Measurements from ENCODE around the gene ITGB8. TPM values are rescaled to one million over a fixed set of nuclear protein-coding genes. Genes with fewer than 3 reads are reported as not detected.

The ITGB8 gene
- total RNA-seq, 1 experiment from 2014 or later: 1.9 TPM

DNA sequence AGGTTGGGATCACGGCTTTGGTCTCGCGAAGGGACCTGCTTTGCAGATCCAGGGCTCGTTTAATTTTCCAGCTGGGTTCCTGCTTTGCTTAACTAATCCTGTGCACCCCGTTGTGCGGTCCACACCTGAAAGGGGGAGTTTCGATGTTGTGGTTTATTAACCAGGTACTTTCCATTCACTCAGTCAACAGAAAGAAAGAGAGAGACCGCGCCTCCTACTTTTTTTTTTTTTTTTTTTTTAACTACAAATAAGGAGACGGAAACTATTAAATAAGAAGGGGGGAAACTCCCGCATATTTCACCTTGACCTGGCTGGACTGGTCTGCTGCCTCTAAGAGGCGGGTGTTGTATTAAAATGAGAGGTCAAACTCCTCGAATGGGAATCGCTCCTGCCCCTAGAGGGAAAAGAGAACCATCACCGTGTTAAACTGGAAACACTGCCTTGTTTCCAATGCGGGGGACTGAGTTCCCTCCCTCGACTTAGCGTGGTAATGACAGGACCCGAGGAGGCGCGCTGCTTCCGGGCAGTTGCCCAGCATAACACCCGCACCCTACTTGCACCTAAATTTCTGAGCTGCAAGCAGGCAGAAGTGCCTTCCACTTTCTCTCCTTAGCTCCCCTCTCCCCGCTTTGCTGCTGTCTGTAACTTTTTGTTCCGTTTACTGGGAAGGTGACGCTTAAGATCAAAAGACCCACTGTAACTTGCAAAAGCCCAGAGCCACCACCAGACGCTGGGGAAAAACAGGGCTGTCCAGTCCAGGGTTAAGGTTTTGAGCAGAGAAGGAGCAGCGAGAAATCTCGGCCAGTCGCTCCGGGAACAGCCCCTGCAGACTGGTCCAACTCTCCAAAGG, 1.1 kb upstream of the ITGB8 start (continued):
- no peak for TF ChIP-seq NFE2L1 (CRISPR knock-in tag; IDR thresholded peaks at IDR 0.05)
- no peak for TF ChIP-seq CREB1 (CRISPR knock-in tag; IDR thresholded peaks at IDR 0.05)
- 0 out of 2 replicates have a peak, but pooled peaks have one; percentile 20 for TF ChIP-seq MYBL2 (CRISPR knock-in tag; IDR thresholded peaks at IDR 0.05)
- TF ChIP-seq, protein P1, sequence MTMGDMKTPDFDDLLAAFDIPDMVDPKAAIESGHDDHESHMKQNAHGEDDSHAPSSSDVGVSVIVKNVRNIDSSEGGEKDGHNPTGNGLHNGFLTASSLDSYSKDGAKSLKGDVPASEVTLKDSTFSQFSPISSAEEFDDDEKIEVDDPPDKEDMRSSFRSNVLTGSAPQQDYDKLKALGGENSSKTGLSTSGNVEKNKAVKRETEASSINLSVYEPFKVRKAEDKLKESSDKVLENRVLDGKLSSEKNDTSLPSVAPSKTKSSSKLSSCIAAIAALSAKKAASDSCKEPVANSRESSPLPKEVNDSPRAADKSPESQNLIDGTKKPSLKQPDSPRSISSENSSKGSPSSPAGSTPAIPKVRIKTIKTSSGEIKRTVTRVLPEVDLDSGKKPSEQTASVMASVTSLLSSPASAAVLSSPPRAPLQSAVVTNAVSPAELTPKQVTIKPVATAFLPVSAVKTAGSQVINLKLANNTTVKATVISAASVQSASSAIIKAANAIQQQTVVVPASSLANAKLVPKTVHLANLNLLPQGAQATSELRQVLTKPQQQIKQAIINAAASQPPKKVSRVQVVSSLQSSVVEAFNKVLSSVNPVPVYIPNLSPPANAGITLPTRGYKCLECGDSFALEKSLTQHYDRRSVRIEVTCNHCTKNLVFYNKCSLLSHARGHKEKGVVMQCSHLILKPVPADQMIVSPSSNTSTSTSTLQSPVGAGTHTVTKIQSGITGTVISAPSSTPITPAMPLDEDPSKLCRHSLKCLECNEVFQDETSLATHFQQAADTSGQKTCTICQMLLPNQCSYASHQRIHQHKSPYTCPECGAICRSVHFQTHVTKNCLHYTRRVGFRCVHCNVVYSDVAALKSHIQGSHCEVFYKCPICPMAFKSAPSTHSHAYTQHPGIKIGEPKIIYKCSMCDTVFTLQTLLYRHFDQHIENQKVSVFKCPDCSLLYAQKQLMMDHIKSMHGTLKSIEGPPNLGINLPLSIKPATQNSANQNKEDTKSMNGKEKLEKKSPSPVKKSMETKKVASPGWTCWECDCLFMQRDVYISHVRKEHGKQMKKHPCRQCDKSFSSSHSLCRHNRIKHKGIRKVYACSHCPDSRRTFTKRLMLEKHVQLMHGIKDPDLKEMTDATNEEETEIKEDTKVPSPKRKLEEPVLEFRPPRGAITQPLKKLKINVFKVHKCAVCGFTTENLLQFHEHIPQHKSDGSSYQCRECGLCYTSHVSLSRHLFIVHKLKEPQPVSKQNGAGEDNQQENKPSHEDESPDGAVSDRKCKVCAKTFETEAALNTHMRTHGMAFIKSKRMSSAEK (CRISPR knock-in tag; IDR thresholded peaks at IDR 0.05; ENCODE audit: borderline replicate concordance): no peak
- 0 out of 2 replicates have a peak, but pooled peaks have one; percentile 32 for TF ChIP-seq CREM (CRISPR knock-in tag; IDR thresholded peaks at IDR 0.05)
- TF ChIP-seq CBFB (CRISPR knock-in tag; IDR thresholded peaks at IDR 0.05; ENCODE audit: low read depth): 0 out of 2 replicates have a peak, but pooled peaks have one; percentile 6
- TF ChIP-seq TEAD1 (CRISPR knock-in tag; IDR thresholded peaks at IDR 0.05): no peak

DNA sequence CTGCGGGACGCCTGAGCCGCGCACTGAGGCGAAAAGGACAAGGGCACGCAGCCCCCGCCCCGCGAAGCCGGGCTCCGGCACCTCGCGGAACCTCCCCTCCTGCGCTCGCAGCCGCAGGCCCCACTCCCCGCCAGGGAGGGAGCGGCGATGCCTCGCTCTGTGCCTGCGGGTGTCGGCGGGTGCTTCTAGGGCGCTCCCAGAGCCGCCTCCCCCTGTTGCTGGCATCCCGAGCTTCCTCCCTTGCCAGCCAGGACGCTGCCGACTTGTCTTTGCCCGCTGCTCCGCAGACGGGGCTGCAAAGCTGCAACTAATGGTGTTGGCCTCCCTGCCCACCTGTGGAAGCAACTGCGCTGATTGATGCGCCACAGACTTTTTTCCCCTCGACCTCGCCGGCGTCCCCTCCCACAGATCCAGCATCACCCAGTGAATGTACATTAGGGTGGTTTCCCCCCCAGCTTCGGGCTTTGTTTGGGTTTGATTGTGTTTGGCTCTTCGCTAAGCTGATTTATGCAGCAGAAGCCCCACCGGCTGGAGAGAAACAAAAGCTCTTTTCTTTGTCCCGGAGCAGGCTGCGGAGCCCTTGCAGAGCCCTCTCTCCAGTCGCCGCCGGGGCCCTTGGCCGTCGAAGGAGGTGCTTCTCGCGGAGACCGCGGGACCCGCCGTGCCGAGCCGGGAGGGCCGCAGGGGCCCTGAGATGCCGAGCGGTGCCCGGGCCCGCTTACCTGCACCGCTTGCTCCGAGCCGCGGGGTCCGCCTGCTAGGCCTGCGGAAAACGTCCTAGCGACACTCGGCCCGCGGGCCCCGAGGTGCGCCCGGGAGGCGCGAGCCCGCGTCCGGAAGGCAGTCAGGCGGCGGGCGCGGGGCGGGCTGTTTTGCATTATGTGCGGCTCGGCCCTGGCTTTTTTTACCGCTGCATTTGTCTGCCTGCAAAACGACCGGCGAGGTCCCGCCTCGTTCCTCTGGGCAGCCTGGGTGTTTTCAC, 519 bp downstream of the ITGB8 start:
- H3K9me3 Mint-ChIP-seq: no peaks in the 10 kb centered on the region
- H3K27ac Mint-ChIP-seq: no peak overlapping the region
- ATAC-seq (peak; percentile 29), DNase-seq (ENCODE audit: low spot score) (peak; percentile 66)
- ChIA-PET POLR2A (interaction anchor here (0.6 to 1.3 kb wide), 4 partner anchors 21 to 493 kb away, joined by 3 to 10 read pairs (median 4); partner anchors contain the start of gene MACC1), CTCF (interaction anchor here (0.8 to 2.7 kb wide), 15 partner anchors 12 to 622 kb away, joined by 3 to 12 read pairs (median 4); partner anchors contain the start of genes POLR1F and TMEM196)
- peaks cover 15% of the 10 kb centered on the region for H3K4me1 Mint-ChIP-seq
- no peaks in the 10 kb centered on the region for H3K36me3 Mint-ChIP-seq
- H3K27me3 Mint-ChIP-seq (ENCODE audit: low read depth): peaks cover 20% of the 10 kb centered on the region
- H3K4me3 Mint-ChIP-seq: peak overlapping the region; percentile 93
- TF ChIP-seq, protein P2, sequence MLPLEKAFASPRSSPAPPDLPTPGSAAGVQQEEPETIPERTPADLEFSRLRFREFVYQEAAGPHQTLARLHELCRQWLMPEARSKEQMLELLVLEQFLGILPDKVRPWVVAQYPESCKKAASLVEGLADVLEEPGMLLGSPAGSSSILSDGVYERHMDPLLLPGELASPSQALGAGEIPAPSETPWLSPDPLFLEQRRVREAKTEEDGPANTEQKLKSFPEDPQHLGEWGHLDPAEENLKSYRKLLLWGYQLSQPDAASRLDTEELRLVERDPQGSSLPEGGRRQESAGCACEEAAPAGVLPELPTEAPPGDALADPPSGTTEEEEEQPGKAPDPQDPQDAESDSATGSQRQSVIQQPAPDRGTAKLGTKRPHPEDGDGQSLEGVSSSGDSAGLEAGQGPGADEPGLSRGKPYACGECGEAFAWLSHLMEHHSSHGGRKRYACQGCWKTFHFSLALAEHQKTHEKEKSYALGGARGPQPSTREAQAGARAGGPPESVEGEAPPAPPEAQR (CRISPR knock-in tag; IDR thresholded peaks at IDR 0.05): no peak
- TF ChIP-seq, protein P3, sequence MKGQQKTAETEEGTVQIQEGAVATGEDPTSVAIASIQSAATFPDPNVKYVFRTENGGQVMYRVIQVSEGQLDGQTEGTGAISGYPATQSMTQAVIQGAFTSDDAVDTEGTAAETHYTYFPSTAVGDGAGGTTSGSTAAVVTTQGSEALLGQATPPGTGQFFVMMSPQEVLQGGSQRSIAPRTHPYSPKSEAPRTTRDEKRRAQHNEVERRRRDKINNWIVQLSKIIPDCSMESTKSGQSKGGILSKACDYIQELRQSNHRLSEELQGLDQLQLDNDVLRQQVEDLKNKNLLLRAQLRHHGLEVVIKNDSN (CRISPR knock-in tag; IDR thresholded peaks at IDR 0.05): no peak
- TF ChIP-seq, protein P4, sequence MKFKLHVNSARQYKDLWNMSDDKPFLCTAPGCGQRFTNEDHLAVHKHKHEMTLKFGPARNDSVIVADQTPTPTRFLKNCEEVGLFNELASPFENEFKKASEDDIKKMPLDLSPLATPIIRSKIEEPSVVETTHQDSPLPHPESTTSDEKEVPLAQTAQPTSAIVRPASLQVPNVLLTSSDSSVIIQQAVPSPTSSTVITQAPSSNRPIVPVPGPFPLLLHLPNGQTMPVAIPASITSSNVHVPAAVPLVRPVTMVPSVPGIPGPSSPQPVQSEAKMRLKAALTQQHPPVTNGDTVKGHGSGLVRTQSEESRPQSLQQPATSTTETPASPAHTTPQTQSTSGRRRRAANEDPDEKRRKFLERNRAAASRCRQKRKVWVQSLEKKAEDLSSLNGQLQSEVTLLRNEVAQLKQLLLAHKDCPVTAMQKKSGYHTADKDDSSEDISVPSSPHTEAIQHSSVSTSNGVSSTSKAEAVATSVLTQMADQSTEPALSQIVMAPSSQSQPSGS (CRISPR knock-in tag; IDR thresholded peaks at IDR 0.05; ENCODE audit: borderline replicate concordance, low read depth): no peak
- TF ChIP-seq ZBTB21 (CRISPR knock-in tag; IDR thresholded peaks at IDR 0.05; ENCODE audit: borderline replicate concordance) (0 out of 2 replicates have a peak, but pooled peaks have one; percentile 9), IRF2 (CRISPR knock-in tag; IDR thresholded peaks at IDR 0.05; ENCODE audit: borderline replicate concordance, low read depth) (no peak), SOX15 (CRISPR knock-in tag; IDR thresholded peaks at IDR 0.05) (no peak), EMX1 (CRISPR knock-in tag; IDR thresholded peaks at IDR 0.05) (no peak), FOXK1 (CRISPR knock-in tag; IDR thresholded peaks at IDR 0.05) (0 out of 2 replicates have a peak, but pooled peaks have one; percentile 10), GRHL2 (CRISPR knock-in tag; IDR thresholded peaks at IDR 0.05; ENCODE audit: insufficient replicate concordance, severe bottlenecking) (no peak), FOXJ3 (CRISPR knock-in tag; IDR thresholded peaks at IDR 0.05; ENCODE audit: borderline replicate concordance) (no peak)
- TF ChIP-seq, protein P5, sequence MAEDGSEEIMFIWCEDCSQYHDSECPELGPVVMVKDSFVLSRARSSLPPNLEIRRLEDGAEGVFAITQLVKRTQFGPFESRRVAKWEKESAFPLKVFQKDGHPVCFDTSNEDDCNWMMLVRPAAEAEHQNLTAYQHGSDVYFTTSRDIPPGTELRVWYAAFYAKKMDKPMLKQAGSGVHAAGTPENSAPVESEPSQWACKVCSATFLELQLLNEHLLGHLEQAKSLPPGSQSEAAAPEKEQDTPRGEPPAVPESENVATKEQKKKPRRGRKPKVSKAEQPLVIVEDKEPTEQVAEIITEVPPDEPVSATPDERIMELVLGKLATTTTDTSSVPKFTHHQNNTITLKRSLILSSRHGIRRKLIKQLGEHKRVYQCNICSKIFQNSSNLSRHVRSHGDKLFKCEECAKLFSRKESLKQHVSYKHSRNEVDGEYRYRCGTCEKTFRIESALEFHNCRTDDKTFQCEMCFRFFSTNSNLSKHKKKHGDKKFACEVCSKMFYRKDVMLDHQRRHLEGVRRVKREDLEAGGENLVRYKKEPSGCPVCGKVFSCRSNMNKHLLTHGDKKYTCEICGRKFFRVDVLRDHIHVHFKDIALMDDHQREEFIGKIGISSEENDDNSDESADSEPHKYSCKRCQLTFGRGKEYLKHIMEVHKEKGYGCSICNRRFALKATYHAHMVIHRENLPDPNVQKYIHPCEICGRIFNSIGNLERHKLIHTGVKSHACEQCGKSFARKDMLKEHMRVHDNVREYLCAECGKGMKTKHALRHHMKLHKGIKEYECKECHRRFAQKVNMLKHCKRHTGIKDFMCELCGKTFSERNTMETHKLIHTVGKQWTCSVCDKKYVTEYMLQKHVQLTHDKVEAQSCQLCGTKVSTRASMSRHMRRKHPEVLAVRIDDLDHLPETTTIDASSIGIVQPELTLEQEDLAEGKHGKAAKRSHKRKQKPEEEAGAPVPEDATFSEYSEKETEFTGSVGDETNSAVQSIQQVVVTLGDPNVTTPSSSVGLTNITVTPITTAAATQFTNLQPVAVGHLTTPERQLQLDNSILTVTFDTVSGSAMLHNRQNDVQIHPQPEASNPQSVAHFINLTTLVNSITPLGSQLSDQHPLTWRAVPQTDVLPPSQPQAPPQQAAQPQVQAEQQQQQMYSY (CRISPR knock-in tag; IDR thresholded peaks at IDR 0.05): no peak
- TF ChIP-seq, protein P6, sequence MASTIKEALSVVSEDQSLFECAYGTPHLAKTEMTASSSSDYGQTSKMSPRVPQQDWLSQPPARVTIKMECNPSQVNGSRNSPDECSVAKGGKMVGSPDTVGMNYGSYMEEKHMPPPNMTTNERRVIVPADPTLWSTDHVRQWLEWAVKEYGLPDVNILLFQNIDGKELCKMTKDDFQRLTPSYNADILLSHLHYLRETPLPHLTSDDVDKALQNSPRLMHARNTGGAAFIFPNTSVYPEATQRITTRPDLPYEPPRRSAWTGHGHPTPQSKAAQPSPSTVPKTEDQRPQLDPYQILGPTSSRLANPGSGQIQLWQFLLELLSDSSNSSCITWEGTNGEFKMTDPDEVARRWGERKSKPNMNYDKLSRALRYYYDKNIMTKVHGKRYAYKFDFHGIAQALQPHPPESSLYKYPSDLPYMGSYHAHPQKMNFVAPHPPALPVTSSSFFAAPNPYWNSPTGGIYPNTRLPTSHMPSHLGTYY (CRISPR knock-in tag; IDR thresholded peaks at IDR 0.05): no peak
